Measurements from ENCODE around the gene SPTBN5.

The SPTBN5 gene

DNA sequence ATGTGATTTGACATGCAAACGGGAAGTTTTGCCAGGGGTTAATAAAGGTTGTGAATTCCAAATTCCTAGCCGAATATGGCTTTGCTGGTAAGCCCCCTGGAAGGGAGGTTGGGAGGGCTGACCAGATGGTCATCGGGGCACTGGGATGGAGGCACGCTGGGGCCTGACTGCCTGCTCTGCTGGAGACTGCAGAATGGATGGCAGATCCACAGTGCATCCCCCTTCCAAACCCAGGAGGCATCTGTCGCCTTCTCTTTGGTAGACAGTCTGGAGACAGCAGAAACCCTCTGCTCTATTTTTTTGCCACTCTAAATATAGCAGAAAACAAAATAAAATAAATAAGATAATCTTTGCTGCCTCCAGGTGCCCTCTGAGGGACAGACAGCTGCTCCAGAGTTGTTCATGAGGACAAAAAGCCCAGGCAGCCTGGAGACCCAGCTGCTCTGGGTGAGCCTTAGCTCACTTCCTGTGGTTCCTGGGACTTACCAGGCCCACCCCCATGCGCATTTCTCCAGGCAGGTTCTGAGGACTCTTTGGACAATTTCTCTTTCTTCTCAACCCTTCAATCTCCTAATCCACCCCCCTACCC lies 6.1 kb upstream of the SPTBN5 start:
- TF ChIP-seq FOXP2 (optimal IDR thresholded peaks at IDR 0.05; ENCODE audit: borderline replicate concordance, extremely low read depth, extremely low read length, insufficient read depth) (no peak), POLR2AphosphoS5 (IDR thresholded peaks at IDR 0.05; ENCODE audit: low read depth, low read length) (no peak), REST (IDR thresholded peaks at IDR 0.05; ENCODE audit: insufficient read depth in 1 of 2, low read depth in 2 of 2, low read length in 2 of 2) (no peak), TAF1 (IDR thresholded peaks at IDR 0.05; ENCODE audit: borderline replicate concordance, insufficient read depth, low read length) (no peak), SIN3A (IDR thresholded peaks at IDR 0.05; ENCODE audit: borderline replicate concordance, insufficient read depth, low read length) (no peak)

DNA sequence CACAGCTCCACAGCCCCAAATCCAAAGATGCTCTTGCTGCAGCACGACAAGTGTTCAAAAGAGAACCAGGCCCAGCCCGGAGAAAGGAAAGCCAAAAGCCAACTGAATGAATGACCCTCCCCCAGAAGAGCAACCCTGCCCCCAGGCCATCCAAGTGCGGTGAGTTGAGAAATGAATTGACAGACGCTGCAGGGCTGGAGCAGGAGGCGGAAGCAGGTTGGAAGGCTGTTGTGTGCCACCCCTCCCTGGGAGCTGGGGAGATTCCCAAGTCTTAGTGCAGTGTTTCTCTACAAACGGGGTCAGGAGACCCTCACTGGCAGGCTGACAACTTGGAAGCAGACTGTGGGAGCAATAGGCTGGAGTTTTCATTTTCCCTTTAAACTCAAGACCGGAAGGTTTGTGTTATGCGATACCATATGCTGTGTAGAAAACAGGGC lies 3.5 kb upstream of the SPTBN5 start:
- no peak for TF ChIP-seq FOXP2 (optimal IDR thresholded peaks at IDR 0.05; ENCODE audit: borderline replicate concordance, extremely low read depth, extremely low read length, insufficient read depth)
- no peak for TF ChIP-seq TAF1 (IDR thresholded peaks at IDR 0.05; ENCODE audit: borderline replicate concordance, insufficient read depth, low read length)
- no peak for TF ChIP-seq POLR2AphosphoS5 (IDR thresholded peaks at IDR 0.05; ENCODE audit: low read depth, low read length)
- TF ChIP-seq SIN3A (IDR thresholded peaks at IDR 0.05; ENCODE audit: borderline replicate concordance, insufficient read depth, low read length) = no peak
- no peak for TF ChIP-seq REST (IDR thresholded peaks at IDR 0.05; ENCODE audit: insufficient read depth in 1 of 2, low read depth in 2 of 2, low read length in 2 of 2)

DNA sequence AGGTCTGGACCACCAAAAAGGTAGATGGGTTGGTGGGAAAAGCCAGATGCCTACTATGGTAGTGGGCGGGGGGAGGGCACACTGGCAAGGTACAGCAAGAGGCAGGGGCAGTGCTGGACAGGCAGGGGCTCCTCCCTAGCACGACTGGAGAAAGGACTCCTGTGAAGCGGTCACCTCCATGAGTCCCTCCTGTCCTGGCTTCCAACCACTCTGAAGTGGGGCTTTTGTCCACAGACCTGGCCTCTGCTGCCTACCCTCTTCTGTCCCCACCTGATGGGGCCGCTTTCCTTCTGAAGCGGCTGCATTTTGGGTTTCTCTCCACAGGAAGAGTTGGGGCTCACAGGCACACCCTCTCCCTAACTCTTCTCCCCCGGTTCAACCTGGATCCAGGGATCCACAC lies 2.7 kb upstream of the SPTBN5 start:
- TF ChIP-seq TAF1 (IDR thresholded peaks at IDR 0.05; ENCODE audit: borderline replicate concordance, insufficient read depth, low read length) (no peak), POLR2AphosphoS5 (IDR thresholded peaks at IDR 0.05; ENCODE audit: low read depth, low read length) (no peak), REST (IDR thresholded peaks at IDR 0.05; ENCODE audit: insufficient read depth in 1 of 2, low read depth in 2 of 2, low read length in 2 of 2) (no peak), FOXP2 (optimal IDR thresholded peaks at IDR 0.05; ENCODE audit: borderline replicate concordance, extremely low read depth, extremely low read length, insufficient read depth) (no peak), SIN3A (IDR thresholded peaks at IDR 0.05; ENCODE audit: borderline replicate concordance, insufficient read depth, low read length) (no peak)

DNA sequence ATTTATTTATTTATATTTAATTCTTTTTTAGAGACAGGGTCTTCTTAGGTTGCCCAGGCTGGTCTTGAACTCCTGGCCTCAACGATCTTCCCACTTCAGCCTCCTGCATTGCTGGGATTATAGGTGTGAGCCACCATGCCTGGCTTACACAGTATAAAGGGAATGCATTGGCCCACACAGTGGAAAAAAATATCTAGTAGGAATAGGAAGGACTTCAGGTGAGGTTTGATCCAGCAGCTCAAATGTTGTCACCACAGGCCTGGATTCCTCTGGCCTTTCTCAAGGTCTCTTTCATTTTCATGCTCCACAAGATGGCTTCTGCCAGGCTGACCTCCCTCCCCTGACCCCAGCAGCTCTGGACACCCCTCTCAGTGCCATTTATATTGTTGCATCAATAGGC lies 2.1 kb upstream of the SPTBN5 start:
- TF ChIP-seq REST (IDR thresholded peaks at IDR 0.05; ENCODE audit: insufficient read depth in 1 of 2, low read depth in 2 of 2, low read length in 2 of 2) (no peak), SIN3A (IDR thresholded peaks at IDR 0.05; ENCODE audit: borderline replicate concordance, insufficient read depth, low read length) (no peak), FOXP2 (optimal IDR thresholded peaks at IDR 0.05; ENCODE audit: borderline replicate concordance, extremely low read depth, extremely low read length, insufficient read depth) (no peak), TAF1 (IDR thresholded peaks at IDR 0.05; ENCODE audit: borderline replicate concordance, insufficient read depth, low read length) (no peak), POLR2AphosphoS5 (IDR thresholded peaks at IDR 0.05; ENCODE audit: low read depth, low read length) (no peak)
